A673 (cell line): ENCODE data around the gene DNAJC3.
"Not testable (repeated sequence)": the region's sequence is repeated elsewhere in the genome, so short reads cannot be mapped to it uniquely, and the experiment has no call there.

Experiments used
- CTCF ChIP-seq: fragments of 300-800, 200-600 bp; sonication (generic); conservative IDR thresholded peaks from 2 replicates; pipeline ENCODE4 v1.5.1; 2017; ENCODE audit warnings: low read depth, mild to moderate bottlenecking, antibody characterized with exemption, low read length, moderate library complexity, mixed read lengths
- EZH2 ChIP-seq: fragments of 200-600 bp; sonication (generic); IDR thresholded peaks from 2 replicates; pipeline ENCODE4 v1.6.1; 2017; ENCODE audit warnings: borderline replicate concordance, low read depth, mild to moderate bottlenecking, mixed read lengths, antibody characterized with exemption, low read length; ENCODE audit not compliant: poor library complexity, severe bottlenecking

- not testable (repeated sequence) for TF ChIP-seq CTCF, EZH2
Measured at GRCh38 chr13:95667235-95667634, 9.7 kb upstream of the DNAJC3 start.
